Breast epithelium (tissue), 4 donors: Measurements from ENCODE around the gene GAS7. TPM values are rescaled to one million over a fixed set of nuclear protein-coding genes. Genes with fewer than 3 reads are reported as not detected.
A peak's percentile ranks its signal among the peaks of the same experiment; 100 is the strongest.
"Not testable (repeated sequence)": the region's sequence is repeated elsewhere in the genome, so short reads cannot be mapped to it uniquely, and the experiment has no call there.

Experiments
- DNase-seq, 2 donors: peaks; one replicate each; pipeline ENCODE4 v3.0.0-alpha.2; 2019; ENCODE audit warnings: low spot score in 2 of 2
- H3K27ac ChIP-seq, 2 donors: fragments of 200-600 bp; sonication (generic) in 1 of 2; one replicate each; pipeline ENCODE4 v1.5.1; 2016 to 2019; ENCODE audit warnings: mild to moderate bottlenecking in 1 of 2
- H3K27me3 ChIP-seq, 2 donors: fragments of 200-600 bp; sonication (generic) in 1 of 2; one replicate each; pipeline versions ENCODE4 v1.5.1 to v1.6.0; 2017 to 2019; ENCODE audit warnings: control low read depth in 1 of 2, mild to moderate bottlenecking in 1 of 2
- H3K36me3 ChIP-seq: fragments of 200-600 bp; one replicate; pipeline ENCODE4 v1.5.1; 2019
- H3K4me1 ChIP-seq, 2 donors: fragments of 200-600 bp; sonication (generic); one replicate each; pipeline ENCODE4 v1.5.1; 2016 to 2019; ENCODE audit warnings: control low read depth in 1 of 2
- H3K4me3 ChIP-seq, 3 donors: fragments of 200-600 bp; sonication (generic); 1 replicate in 2 of 3; 2 replicates in 1 of 3; pipeline ENCODE4 v1.5.1; 2016 to 2019; ENCODE audit warnings: mild to moderate bottlenecking in 3 of 3, moderate library complexity in 2 of 3
- H3K9me3 ChIP-seq, 2 donors: fragments of 200-600 bp; sonication (generic) in 1 of 2; one replicate each; pipeline ENCODE4 v1.5.1; 2016 to 2019; ENCODE audit warnings: control low read depth in 1 of 2
- POLR2A ChIP-seq: fragments of 450-650 bp; IDR thresholded peaks from one replicate; pipeline ENCODE4 v1.6.1; 2016; ENCODE audit warnings: antibody characterized with exemption, mild to moderate bottlenecking, moderate library complexity
- POLR2AphosphoS5 ChIP-seq, 3 donors: sonication (generic); formaldehyde crosslinking; IDR thresholded peaks; one replicate each; pipeline ENCODE4 v1.6.1; 2017; ENCODE audit warnings: antibody characterized with exemption in 3 of 3
- intact Hi-C: fragments of 100-400 bp; cut with DNase I; formaldehyde crosslinking; loops from one replicate; pipeline ENCODE4 v1.15.1; 2023; ENCODE audit warnings: low total_unique reads
- total RNA-seq, 3 donors: library from RNA; depleted of rRNA; stranded (reverse); fragments of >200 nt; gene quantifications; one replicate each; pipeline ENCODE4 v1.1.0, GENCODE V29; 2016
- TF ChIP-seq, protein P1 (sequence below), 3 donors: fragments of 450-650 bp; IDR thresholded peaks; one replicate each; pipeline ENCODE4 v1.5.1; 2016 to 2017; ENCODE audit warnings: antibody characterized with exemption in 3 of 3, mild to moderate bottlenecking in 3 of 3, moderate library complexity in 3 of 3

GAS7 gene
- total RNA-seq, 3 donors from 2014 or later: 21.8 to 62.2 (median 33.4) TPM

- H3K27ac ChIP-seq: peak overlapping the region; percentile 17 to 94
- H3K4me1 ChIP-seq: peaks cover 0 to 3% of the 10 kb centered on the region in 2 donors
- H3K27me3 ChIP-seq: no peaks in the 10 kb centered on the region
- no peaks in the 10 kb centered on the region for H3K36me3 ChIP-seq
- TF ChIP-seq POLR2AphosphoS5 (IDR thresholded peaks at IDR 0.05): peak in 1 of 3 donors; percentile 53
- no peak for TF ChIP-seq POLR2A
- intact Hi-C loops: loop anchor here (10.0 kb wide), 1 partner anchor 299 kb away; no protein-coding TSS in a partner anchor
- H3K4me3 ChIP-seq: no peak overlapping the region
- peaks cover 5 to 9% of the 10 kb centered on the region in 2 donors for H3K9me3 ChIP-seq
- no peak for DNase-seq
Measured at GRCh38 chr17:10063730-10064241, 134.6 kb downstream of the GAS7 start.

- peaks cover 5 to 9% of the 10 kb centered on the region in 2 donors for H3K9me3 ChIP-seq
- no peak overlapping the region for H3K4me3 ChIP-seq
- no peaks in the 10 kb centered on the region for H3K36me3 ChIP-seq
- H3K4me1 ChIP-seq: peaks cover 0 to 3% of the 10 kb centered on the region in 2 donors
- no peak for DNase-seq
- peak overlapping the region in 1 of 2 donors; percentile 94 for H3K27ac ChIP-seq
- TF ChIP-seq POLR2AphosphoS5 (IDR thresholded peaks at IDR 0.05) (no peak), POLR2A (no peak)
- TF ChIP-seq, protein P1, sequence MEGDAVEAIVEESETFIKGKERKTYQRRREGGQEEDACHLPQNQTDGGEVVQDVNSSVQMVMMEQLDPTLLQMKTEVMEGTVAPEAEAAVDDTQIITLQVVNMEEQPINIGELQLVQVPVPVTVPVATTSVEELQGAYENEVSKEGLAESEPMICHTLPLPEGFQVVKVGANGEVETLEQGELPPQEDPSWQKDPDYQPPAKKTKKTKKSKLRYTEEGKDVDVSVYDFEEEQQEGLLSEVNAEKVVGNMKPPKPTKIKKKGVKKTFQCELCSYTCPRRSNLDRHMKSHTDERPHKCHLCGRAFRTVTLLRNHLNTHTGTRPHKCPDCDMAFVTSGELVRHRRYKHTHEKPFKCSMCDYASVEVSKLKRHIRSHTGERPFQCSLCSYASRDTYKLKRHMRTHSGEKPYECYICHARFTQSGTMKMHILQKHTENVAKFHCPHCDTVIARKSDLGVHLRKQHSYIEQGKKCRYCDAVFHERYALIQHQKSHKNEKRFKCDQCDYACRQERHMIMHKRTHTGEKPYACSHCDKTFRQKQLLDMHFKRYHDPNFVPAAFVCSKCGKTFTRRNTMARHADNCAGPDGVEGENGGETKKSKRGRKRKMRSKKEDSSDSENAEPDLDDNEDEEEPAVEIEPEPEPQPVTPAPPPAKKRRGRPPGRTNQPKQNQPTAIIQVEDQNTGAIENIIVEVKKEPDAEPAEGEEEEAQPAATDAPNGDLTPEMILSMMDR (IDR thresholded peaks at IDR 0.05): no peak
- H3K27me3 ChIP-seq: no peaks in the 10 kb centered on the region
- intact Hi-C loops: loop anchor here (10.0 kb wide), 1 partner anchor 298 kb away; no protein-coding TSS in a partner anchor
Measured at GRCh38 chr17:10062691-10063385, 135.6 kb downstream of the GAS7 start.

DNA sequence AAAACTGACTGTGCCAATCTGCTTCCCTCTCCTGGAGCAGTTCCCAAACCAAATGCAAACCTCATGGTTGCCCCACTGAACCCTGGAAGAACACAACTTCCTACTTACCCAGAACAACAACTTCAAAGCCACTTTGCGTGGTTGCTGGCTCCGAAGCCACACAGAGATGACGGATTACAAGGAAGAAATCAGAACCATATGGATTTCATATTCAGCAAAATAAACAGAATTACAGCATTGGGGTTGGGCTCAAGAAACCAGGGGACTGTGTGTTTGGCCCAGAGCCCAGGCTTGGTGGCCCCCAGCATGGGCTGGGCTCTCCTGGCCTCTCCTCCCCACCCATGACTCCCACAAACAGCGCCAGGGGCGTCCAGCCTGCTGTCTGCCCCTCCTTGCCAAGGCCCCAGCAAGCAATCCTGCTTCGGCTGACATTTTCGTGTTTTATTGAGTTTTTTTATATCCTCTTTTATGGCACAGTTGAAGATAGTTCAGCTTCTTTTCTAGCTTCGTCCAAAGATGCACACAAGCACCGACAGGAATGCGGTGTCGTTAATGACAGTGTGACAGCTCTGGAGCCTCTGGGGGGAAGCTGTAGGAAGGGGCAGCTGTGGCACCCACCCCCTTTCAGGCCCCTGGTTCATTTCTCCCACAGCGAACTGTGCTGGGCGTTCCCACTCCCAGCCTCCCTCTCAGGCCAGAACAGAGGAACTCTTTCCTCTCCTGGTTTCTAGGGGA, 137.1 kb downstream of the GAS7 start:
- intact Hi-C loops: loop anchor here (10.0 kb wide), 1 partner anchor 296 kb away; no protein-coding TSS in a partner anchor
- no peak for TF ChIP-seq POLR2A
- TF ChIP-seq POLR2AphosphoS5 (IDR thresholded peaks at IDR 0.05): peak; percentile 25 to 69 (median 46)
- H3K4me3 ChIP-seq: peak overlapping the region in 1 of 3 donors; percentile 8
- H3K4me1 ChIP-seq: peaks cover 0 to 3% of the 10 kb centered on the region in 2 donors
- H3K9me3 ChIP-seq: peaks cover 5 to 9% of the 10 kb centered on the region in 2 donors
- peak in 1 of 2 donors; percentile 43 for DNase-seq
- no peaks in the 10 kb centered on the region for H3K27me3 ChIP-seq
- H3K27ac ChIP-seq: peak overlapping the region; percentile 72 to 94
- H3K36me3 ChIP-seq: no peaks in the 10 kb centered on the region

- no peak for TF ChIP-seq POLR2A
- TF ChIP-seq POLR2AphosphoS5 (IDR thresholded peaks at IDR 0.05): no peak
- no peak for DNase-seq
- intact Hi-C loops: loop anchor here (10.0 kb wide), 1 partner anchor 296 kb away; no protein-coding TSS in a partner anchor
- Histone ChIP-seq H3K4me1 (peaks cover 0 to 3% of the 10 kb centered on the region in 2 donors), H3K4me3 (peak overlapping the region in 1 of 3 donors; percentile 8), H3K27me3 (no peaks in the 10 kb centered on the region), H3K27ac (peak overlapping the region; percentile 72 to 94), H3K9me3 (peaks cover under 1 to 7% of the 10 kb centered on the region in 2 donors), H3K36me3 (no peaks in the 10 kb centered on the region)
Measured at GRCh38 chr17:10060526-10060925, 137.9 kb downstream of the GAS7 start.

DNA sequence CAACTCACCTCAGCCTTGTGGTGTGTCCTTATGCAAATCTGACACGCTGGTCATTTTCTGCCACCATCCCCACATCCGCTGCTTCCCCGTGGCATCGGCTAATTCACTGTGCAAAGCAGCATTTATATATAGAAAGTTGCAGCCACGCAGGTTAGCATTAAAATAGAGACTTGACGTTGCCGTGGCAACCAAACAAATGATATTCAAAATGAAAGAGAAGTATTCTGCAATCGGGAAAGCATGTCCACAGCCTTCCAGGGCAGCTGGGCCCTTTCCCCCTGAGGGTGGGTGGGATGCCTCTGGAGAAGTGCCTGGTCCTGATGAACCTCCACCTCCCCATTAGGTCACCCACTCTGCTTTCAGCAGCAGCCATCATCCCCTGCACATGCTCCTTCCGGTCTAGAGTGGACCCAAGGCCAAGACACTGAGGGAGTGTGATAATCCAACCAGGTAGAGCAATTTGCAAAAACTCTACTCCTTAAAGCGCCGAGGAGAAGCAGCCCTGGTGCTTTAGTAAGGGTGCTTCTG, 138.7 kb downstream of the GAS7 start:
- H3K4me1 ChIP-seq: peaks cover 0 to 3% of the 10 kb centered on the region in 2 donors
- no peaks in the 10 kb centered on the region for H3K27me3 ChIP-seq
- H3K27ac ChIP-seq: peak overlapping the region; percentile 72 to 94
- H3K36me3 ChIP-seq: no peaks in the 10 kb centered on the region
- no peaks in the 10 kb centered on the region for H3K9me3 ChIP-seq
- intact Hi-C loops: loop anchor here (10.0 kb wide), 1 partner anchor 295 kb away; no protein-coding TSS in a partner anchor
- no peak overlapping the region for H3K4me3 ChIP-seq
- no peak for DNase-seq
- TF ChIP-seq POLR2AphosphoS5 (IDR thresholded peaks at IDR 0.05) (peak in 1 of 3 donors; percentile 28), POLR2A (no peak)

DNA sequence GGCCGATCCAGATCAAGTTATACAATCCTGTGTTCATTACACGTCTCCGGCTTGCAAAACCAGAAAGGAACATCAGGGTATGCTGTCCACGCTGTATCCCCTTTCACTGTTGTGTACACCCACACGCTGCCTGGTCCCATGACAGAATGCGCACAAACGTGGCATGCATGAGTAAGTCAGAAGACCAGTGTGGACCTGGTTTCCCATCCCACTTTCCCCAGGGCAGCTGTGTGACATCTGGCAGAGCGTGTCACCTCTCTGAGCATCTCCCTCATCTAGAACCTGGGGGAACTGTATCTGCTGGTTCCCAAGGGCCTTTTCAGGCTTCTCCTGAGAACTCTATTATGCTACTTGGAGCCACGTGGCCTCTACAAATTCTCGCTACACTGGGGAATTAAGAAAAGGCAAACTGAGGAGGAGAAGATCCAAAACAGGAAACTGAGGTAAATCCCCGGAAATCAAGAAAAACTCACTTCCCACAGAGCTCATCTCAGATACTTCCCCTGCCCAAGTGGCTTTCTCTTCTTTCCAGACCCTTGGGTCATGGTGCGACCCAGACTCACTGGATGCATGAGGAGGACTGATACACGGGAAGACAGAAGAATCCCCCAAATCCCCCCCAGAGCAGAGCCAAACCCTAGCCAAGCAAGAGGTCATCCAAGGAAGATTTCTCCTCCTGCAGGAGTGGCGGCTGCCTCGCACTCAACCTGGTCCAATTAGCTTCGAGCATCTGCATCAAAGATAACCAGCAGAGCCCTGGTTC, 139.3 kb downstream of the GAS7 start:
- H3K36me3 ChIP-seq: no peaks in the 10 kb centered on the region
- H3K4me1 ChIP-seq: peaks cover 0 to 3% of the 10 kb centered on the region in 2 donors
- DNase-seq: no peak
- no peak overlapping the region for H3K4me3 ChIP-seq
- TF ChIP-seq POLR2AphosphoS5 (IDR thresholded peaks at IDR 0.05) (peak in 1 of 3 donors; percentile 70), POLR2A (no peak)
- TF ChIP-seq, protein P1 (IDR thresholded peaks at IDR 0.05): no peak
- no peaks in the 10 kb centered on the region for H3K9me3 ChIP-seq
- intact Hi-C loops: no loop called here
- peak overlapping the region; percentile 62 to 94 for H3K27ac ChIP-seq
- H3K27me3 ChIP-seq: no peaks in the 10 kb centered on the region

DNA sequence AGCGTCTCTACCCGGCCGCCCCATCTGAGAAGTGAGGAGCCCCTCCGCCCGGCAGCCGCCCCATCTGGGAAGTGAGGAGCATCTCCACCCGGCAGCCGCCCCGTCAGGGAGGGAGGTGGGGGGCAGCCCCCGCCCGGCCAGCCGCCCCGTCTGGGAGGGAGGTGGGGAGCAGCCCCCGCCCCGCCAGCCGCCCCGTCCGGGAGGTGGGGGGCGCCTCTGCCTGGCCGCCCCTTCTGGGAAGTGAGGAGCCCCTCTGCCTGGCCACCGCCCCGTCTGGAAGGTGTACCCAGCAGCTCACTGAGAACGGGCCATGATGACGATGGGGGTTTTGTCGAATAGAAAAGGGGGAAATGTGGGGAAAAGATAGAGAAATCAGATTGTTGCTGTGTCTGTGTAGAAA, 140.9 kb downstream of the GAS7 start:
- H3K4me1 ChIP-seq, intact Hi-C loops: not testable (repeated sequence)
- peak overlapping the region; percentile 9 to 84 for H3K27ac ChIP-seq

More for the DNA sequence above, 140.9 kb downstream of the GAS7 start:
- not testable (repeated sequence) for H3K36me3 ChIP-seq, H3K27me3 ChIP-seq, H3K9me3 ChIP-seq, DNase-seq
- H3K4me3 ChIP-seq: peak overlapping the region in 1 of 3 donors; percentile 26
